Gastroesophageal sphincter (tissue), 4 donors: ENCODE measurements around the gene OR2H1. TPM values are rescaled to one million over a fixed set of nuclear protein-coding genes. Genes with fewer than 3 reads are reported as not detected.

Experiments used
- ATAC-seq: fragments of 150-250 bp; one replicate; pipeline ENCODE4 v1.9.1; 2016; ENCODE audit warnings: mild to moderate bottlenecking, moderate library complexity
- H3K27ac ChIP-seq, 4 donors: fragments of 200-600 bp; sonication (generic) in 3 of 4; 1 replicate in 3 of 4; 2 replicates in 1 of 4; pipeline ENCODE4 v1.5.1; 2016 to 2019
- H3K27me3 ChIP-seq: fragments of 200-600 bp; sonication (generic); one replicate; pipeline ENCODE4 v1.5.1; 2019
- H3K36me3 ChIP-seq, 2 donors: fragments of 200-600 bp; sonication (generic); one replicate each; pipeline ENCODE4 v1.5.1; 2019; ENCODE audit warnings: control low read depth in 1 of 2
- H3K4me1 ChIP-seq, 3 donors: fragments of 200-600 bp; sonication (generic); 1 replicate in 2 of 3; 2 replicates in 1 of 3; pipeline ENCODE4 v1.5.1; 2016 to 2019; ENCODE audit warnings: control low read depth in 2 of 3
- H3K4me3 ChIP-seq, 2 donors: fragments of 200-600 bp; sonication (generic); one replicate each; pipeline ENCODE4 v1.5.1; 2019; ENCODE audit warnings: mild to moderate bottlenecking in 1 of 2, moderate library complexity in 1 of 2
- H3K9me3 ChIP-seq, 3 donors: fragments of 200-600 bp; sonication (generic); one replicate each; pipeline ENCODE4 v1.5.1; 2017 to 2019; ENCODE audit warnings: control low read depth in 2 of 3
- CTCF ChIP-seq, 4 experiments: fragments of 200-600 bp in 2 of 4; fragments of 450-650 bp in 2 of 4; sonication (generic) in 1 of 4; IDR thresholded peaks; one replicate each; pipeline ENCODE4 v1.5.1; 2017 to 2019; ENCODE audit warnings: antibody characterized with exemption in 4 of 4, mild to moderate bottlenecking in 2 of 4, moderate library complexity in 2 of 4
- EP300 ChIP-seq: sonication (generic); formaldehyde crosslinking; IDR thresholded peaks from one replicate; pipeline ENCODE4 v1.6.1; 2017; ENCODE audit warnings: antibody characterized with exemption, mild to moderate bottlenecking
- POLR2A ChIP-seq, 2 donors: fragments of 450-650 bp; IDR thresholded peaks; one replicate each; pipeline ENCODE4 v1.6.1; 2017; ENCODE audit warnings: antibody characterized with exemption in 2 of 2, mild to moderate bottlenecking in 2 of 2, moderate library complexity in 1 of 2
- POLR2AphosphoS5 ChIP-seq: sonication (generic); formaldehyde crosslinking; IDR thresholded peaks from one replicate; pipeline ENCODE4 v1.6.1; 2017; ENCODE audit warnings: antibody characterized with exemption
- WGBS, 2 donors: methylation state at CpG; one replicate each; pipeline ENCODE4 v1.1.5; 2018; ENCODE audit warnings: low coverage in 1 of 2; 5-methylcytosine and 5-hydroxymethylcytosine counted together
- total RNA-seq, 4 donors: library from RNA; depleted of rRNA; stranded (reverse); fragments of >200 nt; gene quantifications; one replicate each; pipeline ENCODE4 v1.1.0, GENCODE V29; 2016

Gene OR2H1
- total RNA-seq, 4 donors from 2014 or later, result not detected

GRCh38 chr6:29479560-29479959, 22.6 kb downstream of the OR2H1 start:
- Histone ChIP-seq H3K9me3 (peaks cover 0 to 9% (median 0%) of the 10 kb centered on the region in 3 donors), H3K4me1 (no peaks in the 10 kb centered on the region), H3K4me3 (no peak overlapping the region), H3K27me3 (no peaks in the 10 kb centered on the region), H3K27ac (no peak overlapping the region), H3K36me3 (no peaks in the 10 kb centered on the region)
- WGBS, 2 donors, result 69 to 72% methylated on average over 2 of the region's 2 CpGs
- no peak for ATAC-seq
- TF ChIP-seq CTCF (IDR thresholded peaks at IDR 0.05) (no peak), EP300 (no peak), POLR2AphosphoS5 (no peak)

- H3K9me3 ChIP-seq, result peaks cover 0 to 9% (median 0%) of the 10 kb centered on the region in 3 donors
- H3K27me3 ChIP-seq, result no peaks in the 10 kb centered on the region
- H3K36me3 ChIP-seq, result no peaks in the 10 kb centered on the region
- no peak for TF ChIP-seq EP300
- no peak for TF ChIP-seq POLR2AphosphoS5
- TF ChIP-seq POLR2A (IDR thresholded peaks at IDR 0.05), result no peak
- TF ChIP-seq CTCF (IDR thresholded peaks at IDR 0.05), result no peak
- H3K4me1 ChIP-seq, result no peaks in the 10 kb centered on the region
- ATAC-seq, result no peak
- no peak overlapping the region for H3K4me3 ChIP-seq
- no peak overlapping the region for H3K27ac ChIP-seq
- WGBS, 2 donors, result 67 to 77% methylated on average over 3 of the region's 3 CpGs
These were observed 26.2 kb downstream of the OR2H1 start for GRCh38 chr6:29483186-29483585.

- Histone ChIP-seq H3K36me3 (no peaks in the 10 kb centered on the region), H3K9me3 (peaks cover 0 to 9% (median 0%) of the 10 kb centered on the region in 3 donors), H3K4me1 (no peaks in the 10 kb centered on the region), H3K27me3 (no peaks in the 10 kb centered on the region), H3K27ac (no peak overlapping the region), H3K4me3 (no peak overlapping the region)
- TF ChIP-seq EP300, result no peak
- TF ChIP-seq POLR2A (IDR thresholded peaks at IDR 0.05), result no peak
- no peak for TF ChIP-seq CTCF (IDR thresholded peaks at IDR 0.05)
- no peak for TF ChIP-seq POLR2AphosphoS5
- WGBS, 2 donors, result 70 to 80% methylated on average over 1 of the region's 1 CpG
- ATAC-seq, result no peak
These were observed 26.8 kb downstream of the OR2H1 start for GRCh38 chr6:29483735-29484134.

- WGBS, 2 donors, result 70 to 90% methylated on average over 2 of the region's 4 CpGs
- ATAC-seq, result no peak
- H3K36me3 ChIP-seq, result no peaks in the 10 kb centered on the region
- no peaks in the 10 kb centered on the region for H3K4me1 ChIP-seq
- H3K9me3 ChIP-seq, result peaks cover 0 to 9% (median 0%) of the 10 kb centered on the region in 3 donors
- TF ChIP-seq POLR2AphosphoS5, result no peak
- TF ChIP-seq POLR2A (IDR thresholded peaks at IDR 0.05), result no peak
- TF ChIP-seq EP300, result no peak
- no peak for TF ChIP-seq CTCF (IDR thresholded peaks at IDR 0.05)
- no peak overlapping the region for H3K27ac ChIP-seq
- no peaks in the 10 kb centered on the region for H3K27me3 ChIP-seq
- H3K4me3 ChIP-seq, result no peak overlapping the region
These were observed 29.6 kb downstream of the OR2H1 start for GRCh38 chr6:29486577-29486976.

GRCh38 chr6:29487131-29487530, 30.2 kb downstream of the OR2H1 start:
- H3K27ac ChIP-seq, result no peak overlapping the region
- no peaks in the 10 kb centered on the region for H3K27me3 ChIP-seq
- H3K36me3 ChIP-seq, result no peaks in the 10 kb centered on the region
- peaks cover 0 to 6% (median 0%) of the 10 kb centered on the region in 3 donors for H3K9me3 ChIP-seq
- no peaks in the 10 kb centered on the region for H3K4me1 ChIP-seq
- ATAC-seq, result no peak
- H3K4me3 ChIP-seq, result no peak overlapping the region
- TF ChIP-seq EP300, result no peak
- no peak for TF ChIP-seq CTCF (IDR thresholded peaks at IDR 0.05)
- TF ChIP-seq POLR2A (IDR thresholded peaks at IDR 0.05), result no peak
- TF ChIP-seq POLR2AphosphoS5, result no peak
- 80 to 82% methylated on average over 2 to 4 of the region's 5 CpGs for WGBS, 2 donors
